ENCODE measurements around the gene SOCS1.

GRCh38 chr16:11265124-11265523, 9.1 kb upstream of the SOCS1 start:
- no peak for TF ChIP-seq CTCF (conservative IDR thresholded peaks at IDR 0.05; ENCODE audit: low read depth in 2 of 2)
- TF ChIP-seq EZH2 (IDR thresholded peaks at IDR 0.05; ENCODE audit: low read depth, unreplicated experiment) = no peak
- no peak for TF ChIP-seq EZH2phosphoT487 (IDR thresholded peaks at IDR 0.05; ENCODE audit: unreplicated experiment)
- TF ChIP-seq POLR2AphosphoS5 (IDR thresholded peaks at IDR 0.05; ENCODE audit: low read depth) = no peak
- TF ChIP-seq, protein P1, sequence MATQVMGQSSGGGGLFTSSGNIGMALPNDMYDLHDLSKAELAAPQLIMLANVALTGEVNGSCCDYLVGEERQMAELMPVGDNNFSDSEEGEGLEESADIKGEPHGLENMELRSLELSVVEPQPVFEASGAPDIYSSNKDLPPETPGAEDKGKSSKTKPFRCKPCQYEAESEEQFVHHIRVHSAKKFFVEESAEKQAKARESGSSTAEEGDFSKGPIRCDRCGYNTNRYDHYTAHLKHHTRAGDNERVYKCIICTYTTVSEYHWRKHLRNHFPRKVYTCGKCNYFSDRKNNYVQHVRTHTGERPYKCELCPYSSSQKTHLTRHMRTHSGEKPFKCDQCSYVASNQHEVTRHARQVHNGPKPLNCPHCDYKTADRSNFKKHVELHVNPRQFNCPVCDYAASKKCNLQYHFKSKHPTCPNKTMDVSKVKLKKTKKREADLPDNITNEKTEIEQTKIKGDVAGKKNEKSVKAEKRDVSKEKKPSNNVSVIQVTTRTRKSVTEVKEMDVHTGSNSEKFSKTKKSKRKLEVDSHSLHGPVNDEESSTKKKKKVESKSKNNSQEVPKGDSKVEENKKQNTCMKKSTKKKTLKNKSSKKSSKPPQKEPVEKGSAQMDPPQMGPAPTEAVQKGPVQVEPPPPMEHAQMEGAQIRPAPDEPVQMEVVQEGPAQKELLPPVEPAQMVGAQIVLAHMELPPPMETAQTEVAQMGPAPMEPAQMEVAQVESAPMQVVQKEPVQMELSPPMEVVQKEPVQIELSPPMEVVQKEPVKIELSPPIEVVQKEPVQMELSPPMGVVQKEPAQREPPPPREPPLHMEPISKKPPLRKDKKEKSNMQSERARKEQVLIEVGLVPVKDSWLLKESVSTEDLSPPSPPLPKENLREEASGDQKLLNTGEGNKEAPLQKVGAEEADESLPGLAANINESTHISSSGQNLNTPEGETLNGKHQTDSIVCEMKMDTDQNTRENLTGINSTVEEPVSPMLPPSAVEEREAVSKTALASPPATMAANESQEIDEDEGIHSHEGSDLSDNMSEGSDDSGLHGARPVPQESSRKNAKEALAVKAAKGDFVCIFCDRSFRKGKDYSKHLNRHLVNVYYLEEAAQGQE (IDR thresholded peaks at IDR 0.05; ENCODE audit: unreplicated experiment) = no peak
- no peak for TF ChIP-seq ZNF331 (CRISPR knock-in tag; IDR thresholded peaks at IDR 0.05; ENCODE audit: low read depth)
- TF ChIP-seq CREB1 (CRISPR knock-in tag; IDR thresholded peaks at IDR 0.05; ENCODE audit: low read depth) = no peak
- TF ChIP-seq ZNF114 (CRISPR knock-in tag; IDR thresholded peaks at IDR 0.05) = no peak
- no peak for TF ChIP-seq JUNB (IDR thresholded peaks at IDR 0.05; ENCODE audit: unreplicated experiment)
- no peak for TF ChIP-seq ETS1 (IDR thresholded peaks at IDR 0.05)
- TF ChIP-seq STAT1 (IDR thresholded peaks at IDR 0.05; ENCODE audit: unreplicated experiment) = no peak
- no peak for TF ChIP-seq NANOG (IDR thresholded peaks at IDR 0.05; ENCODE audit: borderline replicate concordance)
